PC-3 (cell line): ENCODE data around the gene DGKG.

ENCODE experiments used
- EZH2 ChIP-seq: fragments of 300-600 bp; sonication (generic); IDR thresholded peaks from one replicate; pipeline ENCODE4 v1.6.1; 2017; ENCODE audit warnings: antibody characterized with exemption, mild to moderate bottlenecking, low read length; ENCODE audit not compliant: unreplicated experiment
- EZH2phosphoT487 ChIP-seq: fragments of 300-600 bp; sonication (generic); IDR thresholded peaks from 2 replicates; pipeline ENCODE4 v1.6.1; 2018; ENCODE audit warnings: mild to moderate bottlenecking, antibody characterized with exemption, low read length, borderline replicate concordance
- TF ChIP-seq, protein P1 (sequence below): fragments of 300-600 bp; sonication (generic); conservative IDR thresholded peaks from 2 replicates; pipeline ENCODE4 v1.5.1; 2017; ENCODE audit warnings: antibody characterized with exemption, low read depth, mild to moderate bottlenecking, low read length

GRCh38 chr3:186290796-186291195, 71.2 kb downstream of the DGKG start:
- TF ChIP-seq, protein P1, sequence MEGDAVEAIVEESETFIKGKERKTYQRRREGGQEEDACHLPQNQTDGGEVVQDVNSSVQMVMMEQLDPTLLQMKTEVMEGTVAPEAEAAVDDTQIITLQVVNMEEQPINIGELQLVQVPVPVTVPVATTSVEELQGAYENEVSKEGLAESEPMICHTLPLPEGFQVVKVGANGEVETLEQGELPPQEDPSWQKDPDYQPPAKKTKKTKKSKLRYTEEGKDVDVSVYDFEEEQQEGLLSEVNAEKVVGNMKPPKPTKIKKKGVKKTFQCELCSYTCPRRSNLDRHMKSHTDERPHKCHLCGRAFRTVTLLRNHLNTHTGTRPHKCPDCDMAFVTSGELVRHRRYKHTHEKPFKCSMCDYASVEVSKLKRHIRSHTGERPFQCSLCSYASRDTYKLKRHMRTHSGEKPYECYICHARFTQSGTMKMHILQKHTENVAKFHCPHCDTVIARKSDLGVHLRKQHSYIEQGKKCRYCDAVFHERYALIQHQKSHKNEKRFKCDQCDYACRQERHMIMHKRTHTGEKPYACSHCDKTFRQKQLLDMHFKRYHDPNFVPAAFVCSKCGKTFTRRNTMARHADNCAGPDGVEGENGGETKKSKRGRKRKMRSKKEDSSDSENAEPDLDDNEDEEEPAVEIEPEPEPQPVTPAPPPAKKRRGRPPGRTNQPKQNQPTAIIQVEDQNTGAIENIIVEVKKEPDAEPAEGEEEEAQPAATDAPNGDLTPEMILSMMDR, result no peak
- TF ChIP-seq EZH2 (no peak), EZH2phosphoT487 (no peak)
